GM18502 (cell line): ENCODE data around the gene ATP2A3.

Experiments used
- ATAC-seq: cut with Tn5 transposase; IDR thresholded peaks from one replicate; pipeline ENCODE4 v1.9.1; 2021; ENCODE audit warnings: mild to moderate bottlenecking; ENCODE audit not compliant: unreplicated experiment, poor library complexity

ATP2A3 gene

DNA sequence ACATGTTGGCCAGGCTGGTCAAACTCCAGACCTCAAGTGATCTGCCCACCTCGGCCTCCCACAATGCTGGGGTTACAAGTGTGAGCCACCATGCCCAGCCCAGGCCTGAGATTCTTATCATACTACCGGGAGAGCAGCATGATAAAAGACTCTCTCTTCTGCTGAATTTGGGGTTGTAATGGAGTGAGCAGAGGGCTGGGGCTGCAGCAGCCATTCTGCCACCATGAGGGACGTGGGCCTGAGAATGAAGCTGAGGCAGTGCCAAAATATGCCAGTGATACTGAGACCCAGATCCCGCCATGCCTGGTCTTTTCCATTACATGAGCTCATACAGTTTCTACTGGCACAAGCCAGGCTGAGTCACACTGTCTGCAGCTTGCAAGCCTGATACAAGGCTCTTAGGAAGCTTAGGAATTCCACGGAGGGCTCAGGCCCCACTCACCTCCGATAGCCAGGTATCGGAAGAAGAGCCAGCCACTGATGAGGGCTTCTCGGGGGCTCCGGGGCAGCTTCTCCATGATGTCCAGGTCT lies 28.3 kb downstream of the ATP2A3 start:
- no peak for ATAC-seq

DNA sequence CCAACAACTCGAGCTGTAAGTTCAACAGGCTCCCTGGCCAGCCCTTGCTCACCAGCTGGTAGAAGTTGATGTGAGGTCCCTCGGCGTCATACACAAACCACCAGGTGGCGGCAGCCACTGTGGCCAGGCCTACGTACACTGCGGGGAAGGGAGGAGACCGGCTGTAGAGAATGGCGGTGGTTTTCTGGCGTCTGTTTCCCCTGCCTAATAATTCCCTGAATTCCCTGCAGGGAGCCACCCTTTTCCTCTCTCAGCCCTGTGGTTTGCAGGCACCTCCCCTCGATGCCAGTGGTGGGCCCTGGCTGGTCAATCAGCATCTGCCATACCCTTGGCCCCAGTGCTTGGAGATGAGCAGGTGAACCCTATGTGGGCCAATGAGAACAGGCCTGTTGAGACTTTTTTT lies 29.1 kb downstream of the ATP2A3 start:
- ATAC-seq = no peak

DNA sequence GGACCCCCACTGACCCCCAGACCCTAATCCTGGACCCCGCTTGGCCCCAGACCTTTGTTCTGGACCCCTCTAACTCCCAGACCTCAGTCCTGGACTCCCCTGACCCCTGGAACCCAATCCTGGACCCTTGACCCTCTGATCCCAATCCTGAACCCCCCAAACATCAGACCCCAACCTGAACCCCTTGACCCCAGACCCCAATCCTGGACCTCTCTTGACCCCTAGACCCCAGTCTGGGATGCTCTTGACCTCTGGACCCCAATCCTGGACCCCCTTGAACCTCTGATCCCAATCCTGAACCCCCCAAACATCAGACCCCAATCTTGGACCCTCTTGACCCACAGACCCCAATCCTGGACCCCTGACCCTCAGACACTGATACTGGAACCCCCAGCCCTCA lies 34.5 kb downstream of the ATP2A3 start:
- no peak for ATAC-seq

DNA sequence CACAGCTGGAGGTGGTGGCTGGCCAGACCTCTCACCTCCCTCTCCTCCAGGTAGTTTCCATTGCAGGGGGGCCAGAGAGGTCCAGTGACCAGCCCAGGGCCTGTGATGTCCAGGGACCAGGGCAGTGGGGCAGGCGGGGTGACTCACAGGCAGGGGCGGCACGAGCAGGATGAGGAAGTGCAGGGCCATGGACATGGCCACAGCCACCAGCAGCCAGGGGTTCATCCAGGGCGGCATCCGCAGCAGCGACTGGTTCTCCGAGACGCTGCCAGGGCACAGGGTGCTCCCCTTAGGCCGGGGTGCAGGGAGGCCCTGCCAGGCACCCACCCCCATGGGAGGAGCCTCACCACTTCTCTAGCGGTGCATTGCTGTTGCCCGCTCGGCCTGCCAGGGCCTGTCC lies 35.1 kb downstream of the ATP2A3 start:
- no peak for ATAC-seq

DNA sequence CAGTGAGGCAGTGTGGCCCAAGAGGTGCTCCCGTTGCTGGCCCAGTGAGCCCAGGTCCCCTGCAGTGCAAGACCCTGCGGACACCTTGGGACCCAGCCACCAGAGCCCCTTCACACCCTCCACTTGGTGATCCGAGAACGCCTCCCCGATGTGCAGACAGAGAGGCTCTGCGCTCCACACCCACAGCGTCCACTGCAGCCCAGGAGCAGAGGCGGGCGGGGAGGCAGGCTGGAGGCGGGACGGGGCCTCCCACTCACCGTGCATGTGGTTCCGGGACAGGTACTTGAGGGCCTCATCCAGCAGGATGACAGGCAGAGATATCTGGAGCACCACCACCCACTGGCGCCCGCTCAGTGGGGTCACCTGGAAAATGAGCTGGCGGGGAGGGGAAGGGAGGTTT lies 35.8 kb downstream of the ATP2A3 start:
- no peak for ATAC-seq

DNA sequence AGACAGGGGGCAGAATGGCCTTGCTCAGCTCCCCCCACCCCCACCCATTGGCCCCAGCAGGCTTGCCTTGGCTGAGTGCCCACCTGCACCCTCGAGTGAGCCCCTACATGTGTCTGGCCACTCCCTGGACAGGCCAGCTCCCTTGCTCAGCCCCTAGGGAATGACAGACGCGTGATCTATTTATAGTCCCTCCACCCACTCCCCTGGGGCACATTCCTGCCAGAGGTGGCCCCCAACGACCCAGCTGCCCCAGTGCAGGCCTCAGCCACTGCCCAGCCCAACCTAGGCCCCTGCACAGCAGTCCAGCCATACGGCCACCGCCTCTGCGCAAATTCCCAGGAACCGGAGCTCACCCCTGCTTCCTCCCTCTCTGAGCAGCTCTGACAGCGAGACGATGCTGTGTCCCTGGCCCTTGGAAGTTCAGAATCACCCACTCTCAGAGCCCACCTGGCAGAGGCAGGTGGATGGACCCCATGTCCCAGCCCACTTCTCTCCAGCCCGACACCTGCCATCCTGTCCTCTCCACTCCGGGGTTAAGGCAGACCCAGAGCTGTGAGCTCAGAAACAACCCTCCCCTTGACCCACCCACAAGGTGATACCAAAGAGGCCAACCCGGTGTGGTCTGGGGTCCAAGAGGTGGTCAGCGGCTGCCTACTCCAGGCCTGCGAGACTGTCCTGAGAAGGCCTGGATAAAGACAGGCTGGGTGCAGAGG lies 36.5 kb downstream of the ATP2A3 start:
- ATAC-seq = no peak

DNA sequence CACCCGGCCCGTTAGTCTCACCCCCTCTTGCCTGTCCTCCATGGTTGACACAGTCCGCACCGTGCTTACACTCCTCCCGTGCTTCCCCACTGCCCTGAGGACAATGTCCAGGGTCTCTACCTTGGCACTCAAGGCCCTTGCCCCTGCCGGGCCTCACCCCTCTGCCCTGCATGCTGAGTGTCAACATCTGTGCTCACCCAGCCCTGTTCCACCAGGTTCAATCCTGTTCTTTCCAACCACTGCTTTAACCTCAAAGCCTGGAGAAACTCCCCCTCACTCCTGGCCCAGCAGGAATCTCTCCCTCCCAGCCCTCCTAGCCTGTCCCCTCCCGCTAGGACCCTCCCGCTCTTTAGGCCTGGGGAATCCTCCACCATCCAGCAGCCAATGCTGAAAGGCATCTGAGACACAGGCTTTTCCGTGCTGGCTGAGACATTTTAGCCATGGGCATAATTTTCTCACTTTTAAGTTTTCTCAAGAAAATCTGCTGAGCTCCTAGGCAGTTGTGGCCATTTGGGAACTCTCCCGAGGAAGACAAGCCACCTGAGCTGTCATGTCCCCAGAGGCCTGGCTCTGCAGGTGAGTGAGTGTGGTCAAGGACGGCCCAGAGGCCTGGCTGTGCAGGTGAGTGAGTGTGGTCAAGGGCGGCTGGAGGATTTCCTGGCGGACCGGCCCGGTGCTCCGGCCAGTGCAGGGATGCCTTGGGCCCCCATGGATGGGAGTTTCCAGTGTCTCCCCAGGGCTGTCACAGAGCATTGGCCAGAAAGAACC lies 37.2 kb downstream of the ATP2A3 start:
- no peak for ATAC-seq

DNA sequence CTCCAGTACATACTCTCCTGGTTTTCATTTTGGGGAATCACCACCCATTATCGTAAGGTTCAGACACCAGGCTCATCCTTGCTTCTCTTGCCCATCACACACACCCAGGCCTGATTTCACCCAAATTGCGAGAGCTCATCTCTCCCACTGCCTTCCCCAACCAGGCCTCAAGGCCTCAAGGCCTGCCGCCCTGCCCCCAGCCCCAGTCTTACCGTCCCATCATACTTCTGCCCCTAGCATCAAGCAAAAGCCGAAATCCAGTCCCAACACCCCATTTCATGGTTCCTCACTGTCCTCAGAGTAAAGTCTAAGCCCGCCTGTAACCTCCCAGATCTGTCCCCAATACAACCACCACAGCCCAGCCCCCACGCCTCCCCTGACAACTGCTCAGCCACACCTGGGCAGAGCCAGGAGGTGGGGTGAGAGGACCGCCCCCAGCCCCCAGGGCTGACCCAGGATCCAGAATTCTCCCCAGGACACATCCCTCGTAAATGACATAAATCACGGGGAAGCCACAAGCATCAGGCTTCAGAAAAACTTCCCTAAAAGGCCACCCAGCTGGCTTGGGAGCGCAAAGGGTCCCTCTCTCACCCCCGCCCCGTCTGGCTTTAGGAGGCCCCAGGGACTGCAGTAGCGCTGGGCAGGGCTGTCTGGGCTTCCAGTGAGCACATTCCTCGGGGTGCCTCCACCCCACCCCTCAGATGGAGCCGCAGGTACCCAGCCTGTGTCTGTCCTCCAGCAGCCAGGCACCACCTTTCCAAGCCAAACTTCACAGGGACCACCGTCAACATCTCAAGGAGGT lies 38.4 kb downstream of the ATP2A3 start:
- ATAC-seq = no peak

DNA sequence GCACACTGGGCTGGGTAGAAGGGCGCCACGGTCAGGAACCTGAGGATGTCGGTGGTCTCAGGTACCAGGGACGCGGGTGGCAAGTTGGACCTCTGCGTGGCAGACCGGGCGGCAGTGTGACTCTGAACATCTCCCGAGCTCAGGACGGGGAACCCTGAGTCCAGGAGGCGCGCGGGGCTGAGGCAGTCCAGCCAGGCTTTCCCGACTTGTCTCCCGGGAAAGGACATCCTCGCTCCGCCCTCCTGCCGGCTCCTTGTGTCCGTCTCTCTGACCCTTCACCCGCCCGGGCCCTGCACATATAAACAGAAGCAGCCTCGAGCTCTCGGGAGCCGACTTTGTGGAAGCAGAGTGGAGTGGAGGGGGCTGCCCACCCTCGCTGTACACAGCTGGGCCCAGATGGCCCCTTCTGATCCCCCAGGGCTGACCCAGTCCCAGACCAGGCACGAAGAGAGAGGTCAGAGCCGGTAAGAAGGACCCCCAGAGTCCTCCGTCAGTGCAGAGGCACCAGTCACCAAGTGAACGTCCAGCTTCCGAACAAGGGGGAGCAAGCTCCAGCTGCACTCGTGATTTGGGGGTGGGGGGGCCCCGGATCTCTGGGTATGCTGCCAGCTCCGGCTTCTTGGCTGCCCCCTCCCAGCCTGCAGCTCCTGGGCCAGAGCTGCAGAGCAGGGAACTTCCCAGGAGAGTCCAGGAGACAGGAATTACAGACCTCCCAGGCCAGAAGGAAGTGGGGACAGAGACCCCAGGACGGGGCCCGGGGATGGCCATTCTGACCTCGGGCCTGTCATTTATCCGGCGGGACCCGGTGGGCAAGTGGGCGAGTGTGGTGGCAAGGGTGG lies 39.5 kb downstream of the ATP2A3 start:
- ATAC-seq = no peak

DNA sequence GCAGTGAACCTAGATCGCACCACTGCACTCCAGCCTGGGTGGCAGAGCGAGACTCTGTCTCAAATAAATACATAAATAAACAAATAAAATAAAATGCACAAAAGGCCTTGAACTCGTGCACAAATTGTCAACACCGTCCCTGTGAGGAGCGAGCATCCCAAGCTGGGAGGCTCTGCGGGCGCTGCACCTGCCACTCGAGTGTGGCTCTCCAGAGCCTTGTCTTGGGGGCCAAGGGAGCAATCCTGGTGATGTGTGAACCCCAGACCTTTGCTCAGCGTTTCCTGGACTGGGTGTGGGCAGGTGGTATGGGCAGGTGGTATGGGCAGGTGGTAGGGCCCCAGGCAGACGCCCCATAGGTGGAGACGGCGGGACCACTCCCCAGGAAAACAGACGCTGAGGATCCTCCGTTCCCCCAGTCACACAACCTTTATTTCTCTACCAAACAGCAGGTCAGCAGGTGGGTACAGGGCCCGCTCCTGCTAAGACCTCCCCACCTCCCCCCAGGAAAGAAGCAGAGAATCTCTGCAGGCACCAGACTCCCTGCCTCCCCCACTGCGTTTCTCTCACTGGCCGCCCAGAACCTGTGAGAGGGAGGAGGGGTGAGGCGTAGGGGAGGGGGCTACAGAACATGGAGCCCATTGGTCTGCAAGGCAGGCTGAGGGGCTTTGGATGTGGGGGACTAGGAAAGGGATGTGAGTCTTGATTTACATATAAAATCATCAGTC lies 40.6 kb downstream of the ATP2A3 start:
- ATAC-seq = no peak

DNA sequence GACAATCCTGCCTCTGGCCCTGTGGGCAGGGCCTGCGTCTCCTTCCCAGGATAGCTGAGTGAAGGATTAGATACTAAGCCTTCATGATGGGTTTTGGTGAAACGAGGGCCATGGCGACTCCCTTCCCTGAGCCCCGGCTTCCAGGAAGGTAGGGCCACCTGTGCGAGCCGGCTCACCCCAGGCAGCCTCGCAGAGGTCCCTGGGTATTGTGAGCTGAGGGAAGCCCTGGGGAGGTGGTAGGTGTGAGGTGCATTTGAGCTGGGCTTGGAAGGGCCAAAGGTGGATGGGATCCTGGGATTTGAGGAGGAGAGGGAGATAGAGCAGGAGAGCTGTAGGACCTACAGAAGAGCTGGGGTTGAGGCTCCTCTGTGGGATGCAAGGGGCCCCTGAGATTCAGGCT lies 41.5 kb downstream of the ATP2A3 start:
- no peak for ATAC-seq

DNA sequence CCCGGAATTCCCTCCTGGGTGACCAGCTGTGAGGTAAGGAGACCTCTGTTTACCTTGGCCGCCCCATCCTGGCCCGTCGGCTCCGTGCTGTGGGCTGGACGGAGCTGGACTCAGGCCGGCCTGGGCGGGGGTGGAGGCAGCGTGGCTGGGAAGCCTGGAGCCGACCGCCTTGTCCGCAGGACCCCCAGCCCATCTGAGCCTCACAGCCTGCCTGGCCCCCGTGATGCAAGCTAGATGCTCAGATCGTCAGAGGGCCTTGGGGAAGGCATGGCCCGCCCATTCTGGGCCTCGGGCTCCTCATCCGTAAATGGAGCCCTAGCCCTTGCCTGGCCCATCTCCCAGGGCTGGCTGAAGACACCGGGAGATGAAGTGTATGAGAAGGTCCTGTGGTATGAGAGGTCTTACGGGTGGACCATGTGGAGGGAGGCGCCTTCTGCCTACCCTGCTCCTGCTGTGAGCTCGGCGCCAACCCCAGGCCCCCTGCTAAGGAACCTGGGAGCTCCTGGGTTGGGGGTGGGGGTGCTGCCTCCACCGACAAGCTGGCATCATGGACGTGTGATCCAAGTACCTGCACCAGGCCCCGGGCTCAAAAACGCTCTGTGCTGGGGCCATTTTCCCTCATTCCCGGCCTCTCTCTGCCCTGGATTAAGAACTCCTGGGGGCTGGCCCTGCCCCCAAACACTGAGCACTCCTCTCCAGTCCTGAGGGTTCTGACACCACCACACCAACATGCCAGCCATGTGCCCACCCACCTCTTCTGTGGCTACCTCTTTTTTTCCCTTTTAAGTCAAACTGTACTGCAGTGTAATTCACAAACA lies 42.5 kb downstream of the ATP2A3 start:
- ATAC-seq = no peak

DNA sequence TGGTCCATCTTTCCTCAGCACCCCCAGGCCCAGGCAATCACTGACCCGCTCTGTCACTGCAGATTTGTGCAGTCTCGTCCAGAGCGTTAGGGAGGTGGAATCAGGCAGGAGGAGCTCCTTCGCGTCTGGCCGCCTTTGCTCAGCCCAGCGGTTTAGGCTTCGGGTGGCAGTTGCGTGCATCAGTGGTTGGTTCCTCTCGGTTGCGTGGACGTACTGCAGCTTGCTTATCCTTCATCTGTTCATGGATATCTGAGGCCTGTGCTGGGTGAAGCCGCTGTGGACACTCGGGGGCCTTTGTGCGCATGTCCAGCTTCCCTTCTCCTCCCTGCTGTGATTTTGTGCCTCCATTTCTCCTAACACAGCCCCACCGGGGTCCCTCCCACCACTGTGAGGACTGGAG lies 43.2 kb downstream of the ATP2A3 start:
- no peak for ATAC-seq

DNA sequence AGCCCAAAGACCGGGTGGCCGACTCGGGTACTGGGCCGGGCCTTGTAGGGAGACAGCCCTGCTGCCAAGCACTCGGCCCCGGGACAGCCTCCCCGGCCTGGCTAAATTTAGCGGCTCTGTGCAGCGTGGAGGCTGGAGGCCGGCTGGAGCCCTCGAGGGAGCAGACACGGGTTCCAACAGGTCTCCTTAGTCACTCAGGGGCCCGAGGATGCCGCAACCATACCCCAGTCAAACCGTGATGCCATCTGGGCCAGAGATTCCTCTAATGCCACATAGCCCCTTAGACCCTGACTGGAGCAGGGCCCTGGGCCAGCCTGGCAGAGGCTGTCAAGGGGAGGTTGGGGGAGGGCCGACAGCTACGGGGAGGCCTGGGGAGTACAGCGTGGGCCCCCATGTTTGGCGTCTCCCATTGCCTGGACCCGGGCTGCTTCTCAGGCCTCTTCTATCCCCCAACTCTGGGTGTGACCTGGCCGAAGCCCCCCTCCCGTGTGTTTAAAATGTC lies 45.1 kb downstream of the ATP2A3 start:
- ATAC-seq = no peak

DNA sequence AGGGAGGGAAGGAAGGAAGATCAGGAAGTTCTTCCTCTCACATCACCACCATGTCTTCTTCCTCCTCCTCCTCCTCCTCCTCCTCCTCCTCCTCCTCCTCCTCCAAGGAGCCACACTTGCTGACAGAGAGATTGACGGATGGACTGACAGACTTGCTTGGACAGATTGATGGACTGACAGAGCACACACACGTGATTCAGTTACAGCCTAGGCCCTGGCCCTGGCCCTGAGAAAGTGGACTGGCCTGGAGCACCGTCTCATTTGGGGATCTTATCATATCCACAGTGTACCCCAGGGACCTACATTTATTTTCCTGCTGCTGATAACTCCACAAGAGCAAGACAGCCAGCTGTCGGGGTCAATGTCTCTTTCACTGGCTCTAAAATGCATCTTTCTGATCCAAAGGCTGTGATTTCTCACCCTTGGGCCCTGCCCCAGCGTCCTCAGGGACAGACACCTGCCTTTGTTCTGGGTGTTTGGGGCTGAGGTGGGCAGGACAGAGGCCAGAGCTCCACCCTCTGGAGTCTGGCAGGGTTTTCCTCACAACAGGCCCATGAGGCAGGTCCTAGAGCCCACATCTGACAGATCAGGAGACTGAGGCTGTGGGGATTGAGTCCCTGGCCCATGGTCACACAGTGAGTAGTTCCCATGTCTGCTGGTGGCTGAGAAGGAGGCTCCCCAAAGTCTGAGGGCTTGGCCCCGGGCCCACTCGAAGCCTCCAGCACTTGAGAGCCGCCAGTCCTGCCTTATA lies 45.7 kb downstream of the ATP2A3 start:
- ATAC-seq = no peak

DNA sequence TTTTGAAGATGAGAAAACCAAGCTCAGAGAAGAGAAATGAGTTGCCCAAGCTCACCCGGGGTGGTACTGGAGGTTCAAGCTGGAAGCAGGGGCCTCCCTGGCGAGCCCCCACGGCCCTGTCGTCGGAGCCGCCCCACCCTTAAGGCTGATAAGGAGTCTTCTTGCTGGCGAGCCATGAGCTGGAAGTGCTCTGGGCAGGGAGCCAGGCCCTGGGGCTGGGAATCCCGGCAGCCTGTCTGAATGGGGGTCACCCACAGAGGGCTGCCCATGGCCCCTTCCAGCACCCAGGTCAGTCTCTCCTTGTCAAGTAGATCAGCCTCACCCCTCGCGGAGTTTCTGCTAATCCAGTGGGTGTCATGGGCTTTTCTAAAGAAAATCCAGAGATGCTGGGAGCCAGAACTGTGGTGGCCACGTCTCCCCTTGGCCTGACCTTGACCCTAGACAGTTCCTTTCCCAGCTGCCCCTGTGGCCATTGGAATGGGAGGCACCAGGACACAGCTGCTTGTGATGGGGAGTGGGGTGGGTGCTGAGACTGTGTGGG lies 46.8 kb downstream of the ATP2A3 start:
- ATAC-seq = no peak

DNA sequence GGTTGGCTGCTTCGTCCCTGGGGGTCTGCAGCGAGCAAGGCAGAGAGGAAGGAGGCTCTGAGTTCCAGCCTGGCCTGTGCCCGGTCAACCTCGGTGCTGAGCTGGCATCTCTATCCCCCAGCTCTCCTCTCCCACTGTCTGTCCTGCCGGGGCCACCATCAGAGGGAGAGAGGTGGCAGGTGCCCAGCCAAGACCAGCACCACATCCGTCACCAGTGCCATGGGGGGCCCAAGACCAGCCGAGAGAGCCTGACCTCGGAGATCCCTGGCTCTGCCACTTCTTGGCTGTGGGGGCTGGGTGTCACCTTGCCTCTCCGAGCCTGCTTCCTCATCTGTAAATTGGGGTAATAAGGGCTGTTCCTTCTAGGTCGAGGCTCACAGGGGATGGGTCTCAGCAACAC lies 47.4 kb downstream of the ATP2A3 start:
- no peak for ATAC-seq
